ENCODE results near the gene PLSCR3. TPM values are rescaled to one million over a fixed set of nuclear protein-coding genes. Genes with fewer than 3 reads are reported as not detected.
A peak's percentile ranks its signal among the peaks of the same experiment; 100 is the strongest.

PLSCR3 gene
- total RNA-seq, 1 donor from 2014 or later, result 15.1 TPM

DNA sequence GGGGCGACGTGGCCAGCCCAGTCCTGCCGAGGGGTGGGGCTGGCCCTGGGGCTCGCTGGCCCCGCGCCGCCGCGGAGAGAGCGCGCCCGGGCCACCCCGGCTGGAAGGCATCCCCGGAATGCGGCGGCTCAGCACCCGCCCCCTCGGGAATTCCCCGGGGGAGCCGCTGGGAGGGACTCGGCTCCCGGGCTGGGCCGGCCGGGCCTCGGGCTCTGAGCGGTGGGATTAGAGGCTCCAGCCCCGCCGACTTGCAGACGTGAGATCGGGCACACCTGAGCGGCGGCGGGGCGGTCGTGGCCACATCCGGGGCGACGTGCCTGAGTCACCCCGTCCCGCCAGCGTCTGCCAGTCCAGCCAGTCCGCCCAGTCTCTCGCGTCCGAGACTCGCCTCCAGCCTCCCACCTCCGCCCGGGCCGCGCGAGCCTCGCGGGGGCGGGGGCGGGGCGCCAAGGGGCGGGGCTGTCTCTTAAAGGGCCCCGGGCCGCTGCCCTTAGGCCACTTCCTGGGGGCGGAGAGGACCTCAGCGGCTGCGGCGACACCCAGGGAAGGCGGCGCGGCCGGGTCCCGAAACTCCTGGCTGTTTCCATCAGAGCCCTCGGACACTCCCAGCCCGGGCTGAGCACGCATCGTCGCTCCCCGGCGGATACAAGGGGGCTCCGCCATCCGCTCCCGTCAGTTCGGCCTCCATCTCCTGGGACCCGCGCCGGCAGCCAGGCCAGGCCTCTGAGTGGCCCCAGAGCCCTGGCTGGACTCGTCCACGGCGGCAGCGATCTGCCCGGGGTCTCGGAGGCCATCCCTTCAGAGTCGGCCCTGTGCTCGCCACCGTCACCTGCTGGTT, 42.4 kb downstream of the PLSCR3 start, which contains the start of gene KCTD11:
Gene KCTD11 (plus strand): TSS at position 498 of the 838 bp plus-strand sequence.
- peak; percentile 93 for DNase-seq (ENCODE audit: low read depth)

DNA sequence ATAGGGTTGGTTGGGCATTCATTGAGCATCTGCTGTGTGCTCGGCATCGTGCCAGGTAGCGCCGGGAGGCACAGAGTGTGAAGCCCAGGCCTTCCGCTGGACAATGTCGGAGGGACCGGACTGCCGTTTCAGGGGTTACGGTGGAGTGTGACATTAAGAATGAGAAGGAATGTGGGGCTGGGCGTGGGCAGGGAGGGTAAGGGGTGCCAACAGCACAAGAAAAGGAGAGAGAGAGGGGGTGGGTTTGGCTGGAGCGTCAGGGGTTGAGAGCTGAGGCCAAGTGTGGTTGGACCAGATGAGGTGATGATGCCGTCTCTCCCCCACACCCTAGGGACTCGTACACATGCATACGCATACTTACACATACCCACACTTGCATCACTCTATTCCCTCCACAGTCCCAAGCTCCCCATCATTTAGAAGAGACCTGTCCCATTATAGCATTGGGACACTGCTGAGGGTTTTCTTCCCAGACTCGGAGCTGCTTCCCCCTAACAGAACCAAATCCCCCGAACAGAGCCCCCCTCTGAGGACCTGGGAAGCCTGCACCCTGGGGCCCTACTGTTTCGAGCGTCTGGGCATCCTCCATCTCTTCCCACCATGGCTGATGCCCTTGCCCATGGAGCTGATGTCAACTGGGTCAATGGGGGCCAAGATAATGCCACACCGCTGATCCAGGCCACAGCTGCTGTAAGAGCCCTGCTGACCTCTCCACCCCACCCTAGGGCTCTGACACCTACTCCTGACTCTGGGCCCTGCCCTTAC, 45.7 kb downstream of the PLSCR3 start:
- no peak for DNase-seq (ENCODE audit: low read depth)

DNA sequence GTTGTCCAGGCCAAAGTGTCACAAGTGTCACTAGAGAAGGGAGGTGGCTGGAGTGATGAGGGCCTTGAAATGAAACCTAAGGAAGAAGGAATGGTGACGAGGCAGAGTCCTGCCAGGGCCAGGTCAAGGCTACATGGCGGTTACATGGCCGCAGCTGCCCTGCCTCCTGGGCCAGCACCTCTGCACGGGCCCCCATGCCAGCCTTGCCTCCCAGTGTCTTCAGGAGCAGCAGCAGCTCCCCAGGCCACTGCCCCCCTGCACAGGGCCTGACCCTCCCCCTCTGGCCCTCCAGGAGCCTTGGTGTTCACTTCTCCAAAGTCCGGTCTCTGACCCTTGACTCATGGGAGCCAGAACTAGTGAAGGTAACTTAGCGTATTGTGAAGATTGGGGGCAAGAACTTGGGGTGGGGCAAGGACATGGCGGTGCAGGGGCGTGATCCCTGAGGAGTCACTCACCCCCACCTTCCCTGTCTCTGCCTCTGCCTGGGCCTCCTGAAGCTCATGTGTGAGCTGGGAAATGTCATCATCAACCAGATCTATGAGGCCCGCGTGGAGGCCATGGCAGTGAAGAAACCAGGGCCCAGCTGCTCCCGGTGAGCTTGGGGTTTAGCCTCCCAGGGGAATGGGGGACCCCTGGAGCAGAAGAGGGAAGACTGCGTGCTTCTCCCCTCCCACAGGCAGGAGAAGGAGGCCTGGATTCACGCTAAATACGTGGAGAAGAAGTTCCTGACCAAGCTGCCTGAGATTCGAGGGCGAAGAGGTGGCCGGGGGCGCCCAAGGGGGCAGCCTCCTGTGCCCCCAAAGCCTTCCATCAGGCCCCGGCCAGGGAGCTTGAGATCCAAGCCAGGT, 46.5 kb downstream of the PLSCR3 start:
- DNase-seq (ENCODE audit: low read depth), result no peak

DNA sequence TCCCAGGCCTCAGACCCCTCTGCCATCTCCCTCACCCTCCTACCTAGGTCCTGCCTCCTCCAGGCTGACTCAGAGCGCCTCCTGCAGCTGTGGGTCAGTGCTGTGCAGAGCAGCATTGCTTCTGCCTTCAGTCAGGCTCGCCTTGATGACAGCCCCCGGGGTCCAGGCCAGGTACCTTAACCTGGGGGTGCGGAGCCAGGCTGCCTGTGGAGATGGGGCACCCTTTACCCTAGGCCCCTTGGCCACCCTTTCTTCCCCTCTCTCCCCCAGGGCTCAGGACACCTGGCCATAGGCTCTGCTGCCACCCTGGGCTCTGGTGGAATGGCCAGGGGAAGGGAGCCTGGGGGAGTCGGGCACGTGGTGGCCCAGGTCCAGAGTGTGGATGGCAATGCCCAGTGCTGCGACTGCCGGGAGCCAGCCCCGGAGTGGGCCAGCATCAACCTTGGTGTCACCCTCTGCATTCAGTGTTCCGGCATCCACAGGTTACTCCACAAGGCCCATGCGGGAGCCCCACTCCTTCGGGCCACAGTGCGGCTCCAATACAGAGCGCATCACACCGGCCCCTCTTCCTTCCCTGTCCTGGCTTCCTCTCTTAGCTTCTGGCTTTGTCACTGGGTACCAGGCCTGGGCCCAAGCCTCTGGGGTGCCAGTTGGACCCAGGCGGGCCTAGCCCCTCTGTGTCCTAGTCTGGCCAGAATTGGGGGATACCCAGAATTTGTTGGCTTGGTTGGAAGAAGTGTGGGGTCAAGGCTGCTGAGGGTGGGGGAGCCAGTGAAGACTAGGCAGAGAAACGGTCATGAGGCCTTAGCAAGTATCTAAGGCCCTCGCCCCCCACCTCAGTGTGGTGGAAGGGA, 47.3 kb downstream of the PLSCR3 start:
- DNase-seq (ENCODE audit: low read depth), result no peak

DNA sequence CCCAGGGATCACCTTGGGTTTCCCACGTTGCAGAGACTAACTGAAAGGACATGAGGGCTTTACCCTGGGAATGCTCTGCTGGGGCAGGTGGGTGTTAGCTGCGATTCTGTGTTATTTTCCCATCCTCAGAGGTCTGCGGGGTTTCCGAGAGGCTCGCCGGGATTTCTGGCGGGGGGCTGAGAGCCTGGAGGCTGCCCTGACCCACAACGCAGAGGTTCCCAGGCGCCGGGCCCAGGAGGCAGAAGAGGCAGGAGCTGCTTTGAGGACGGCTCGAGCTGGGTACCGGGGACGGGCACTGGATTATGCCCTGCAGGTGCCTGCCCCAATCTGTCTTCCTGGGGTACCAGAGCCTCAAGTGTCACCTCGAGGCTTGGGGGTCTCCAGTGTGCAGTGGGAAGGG, 51.1 kb downstream of the PLSCR3 start:
- DNase-seq (ENCODE audit: low read depth), result no peak

DNA sequence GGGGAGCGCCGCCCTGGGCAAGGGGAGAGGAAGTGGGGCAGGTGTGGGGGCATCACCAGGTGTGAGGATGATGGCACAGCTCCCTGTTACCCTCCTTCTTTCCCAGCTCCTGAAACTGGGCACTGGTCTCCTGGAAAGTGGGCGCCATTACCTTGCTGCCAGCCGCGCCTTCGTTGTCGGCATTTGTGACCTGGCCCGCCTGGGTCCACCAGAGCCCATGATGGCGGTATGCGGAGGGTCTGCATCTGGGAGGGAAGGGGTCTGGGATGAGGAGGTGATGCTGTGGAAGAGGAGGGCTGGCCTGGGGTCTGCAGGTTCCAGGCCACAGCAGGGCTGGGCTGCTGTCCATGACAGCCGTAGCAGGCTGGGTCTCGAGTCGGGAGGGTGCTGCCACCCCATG, 52.5 kb downstream of the PLSCR3 start:
- no peak for DNase-seq (ENCODE audit: low read depth)

DNA sequence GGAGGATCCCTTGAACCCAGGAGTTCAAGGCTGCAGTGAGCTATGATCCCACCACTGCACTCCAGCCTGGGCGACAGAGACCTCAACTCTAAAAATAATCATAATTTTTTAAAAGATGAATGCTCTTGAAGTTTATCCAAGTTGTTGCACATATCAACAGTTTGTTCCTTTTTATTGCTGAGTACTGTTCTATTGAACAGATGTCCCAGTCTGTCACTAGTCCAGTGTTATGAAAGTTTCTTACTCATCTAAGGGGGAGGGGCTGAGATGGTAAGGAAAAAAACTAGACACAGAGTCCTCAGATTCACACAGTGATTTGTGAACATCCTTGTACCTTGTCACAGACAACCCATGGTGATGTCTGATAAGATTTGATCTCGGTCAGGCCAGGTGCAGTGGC, 54.1 kb downstream of the PLSCR3 start:
- DNase-seq (ENCODE audit: low read depth), result peak; percentile 77

Other genes starting within 250 kb of the PLSCR3 start
- gene ASGR1, start 215.2 kb downstream of the PLSCR3 start, total RNA-seq, result 0.13 TPM in 1 of 2 replicates, not detected in the other
- gene DLG4, start 174.7 kb downstream of the PLSCR3 start, total RNA-seq, result 11.8 and 18.7 TPM in 2 replicates
- 659 and 702 TPM in 2 replicates for gene ACADVL, start 174.6 kb downstream of the PLSCR3 start, total RNA-seq
- gene DVL2, start 160.0 kb downstream of the PLSCR3 start, total RNA-seq, result 71.0 and 80.5 TPM in 2 replicates
- 52.3 and 54.7 TPM in 2 replicates for gene PHF23, start 155.1 kb downstream of the PLSCR3 start, total RNA-seq
- gene GABARAP, start 152.1 kb downstream of the PLSCR3 start, total RNA-seq, result 239 and 315 TPM in 2 replicates
- 69.1 and 88.9 TPM in 2 replicates for gene CTDNEP1, start 142.8 kb downstream of the PLSCR3 start, total RNA-seq
- gene ELP5, start 142.3 kb downstream of the PLSCR3 start, total RNA-seq, result 75.1 and 81.8 TPM in 2 replicates
- gene CLDN7, start 132.0 kb downstream of the PLSCR3 start, total RNA-seq, result not detected in 2 replicates
- gene SLC2A4, start 112.8 kb downstream of the PLSCR3 start, total RNA-seq, result 20.0 and 28.3 TPM in 2 replicates
- gene YBX2, start 99.9 kb downstream of the PLSCR3 start, total RNA-seq, result 4.1 and 9.6 TPM in 2 replicates
- gene EIF5A, start 86.9 kb downstream of the PLSCR3 start, total RNA-seq, result 510 and 518 TPM in 2 replicates
- gene GPS2, start 79.2 kb downstream of the PLSCR3 start, total RNA-seq, result 92.2 and 95.8 TPM in 2 replicates
- gene NEURL4, start 65.2 kb downstream of the PLSCR3 start, total RNA-seq, result 19.5 and 22.3 TPM in 2 replicates
- not detected in 2 replicates for gene ACAP1, start 58.0 kb downstream of the PLSCR3 start, total RNA-seq
- 10.0 and 10.1 TPM in 2 replicates for gene KCTD11, start 42.4 kb downstream of the PLSCR3 start, total RNA-seq
- gene TMEM95, start 39.4 kb downstream of the PLSCR3 start, total RNA-seq, result not detected in 2 replicates
- not detected in 2 replicates for gene TNK1, start 13.4 kb downstream of the PLSCR3 start, total RNA-seq
- gene TMEM256, start 9.6 kb upstream of the PLSCR3 start, total RNA-seq, result 69.6 and 76.5 TPM in 2 replicates
- 5.7 and 7.2 TPM in 2 replicates for gene NLGN2, start 13.3 kb upstream of the PLSCR3 start, total RNA-seq
- not detected in 2 replicates for gene SPEM1, start 25.8 kb upstream of the PLSCR3 start, total RNA-seq
- gene SPEM2, start 31.1 kb upstream of the PLSCR3 start, total RNA-seq, result not detected in 2 replicates
- gene SPEM3, start 34.3 kb upstream of the PLSCR3 start, total RNA-seq, result not detected in 2 replicates
- 0.13 and 0.21 TPM in 2 replicates for gene TMEM102, start 40.9 kb upstream of the PLSCR3 start, total RNA-seq
- gene FGF11, start 45.0 kb upstream of the PLSCR3 start, total RNA-seq, result 41.7 and 89.9 TPM in 2 replicates
- gene CHRNB1, start 50.5 kb upstream of the PLSCR3 start, total RNA-seq, result 213 and 222 TPM in 2 replicates
- gene ZBTB4, start 85.1 kb upstream of the PLSCR3 start, total RNA-seq, result 32.8 and 38.0 TPM in 2 replicates
- gene SLC35G6, start 86.9 kb upstream of the PLSCR3 start, total RNA-seq, result not detected in 2 replicates
- gene POLR2A, start 89.8 kb upstream of the PLSCR3 start, total RNA-seq, result 41.2 and 47.1 TPM in 2 replicates
- gene TNFSF12, start 154.5 kb upstream of the PLSCR3 start, total RNA-seq, result 7.4 and 8.6 TPM in 2 replicates
- 0.11 TPM in 1 of 2 replicates, not detected in the other for gene TNFSF13, start 164.2 kb upstream of the PLSCR3 start, total RNA-seq
- gene SENP3, start 167.4 kb upstream of the PLSCR3 start, total RNA-seq, result 93.6 and 114 TPM in 2 replicates
- gene CD68, start 185.1 kb upstream of the PLSCR3 start, total RNA-seq, result 7.6 and 9.1 TPM in 2 replicates
- gene MPDU1, start 189.3 kb upstream of the PLSCR3 start, total RNA-seq, result 185 and 199 TPM in 2 replicates
- gene SOX15, start 195.6 kb upstream of the PLSCR3 start, total RNA-seq, result 4.0 and 10.9 TPM in 2 replicates
- gene FXR2, start 220.4 kb upstream of the PLSCR3 start, total RNA-seq, result 85.2 and 85.6 TPM in 2 replicates
- 69.2 and 73.1 TPM in 2 replicates for gene SAT2, start 233.3 kb upstream of the PLSCR3 start, total RNA-seq
- gene SHBG, start 235.6 kb upstream of the PLSCR3 start, total RNA-seq, result 0.43 and 1.4 TPM in 2 replicates